UCSD-AML1 (cell line): ENCODE results near the gene FCHSD2.

Source experiments
- DNase-seq: peaks from one replicate; lab custom pipeline; 2025; ENCODE audit not compliant: unreplicated experiment; lab: John Stamatoyannopoulos, UW

FCHSD2 gene

DNA sequence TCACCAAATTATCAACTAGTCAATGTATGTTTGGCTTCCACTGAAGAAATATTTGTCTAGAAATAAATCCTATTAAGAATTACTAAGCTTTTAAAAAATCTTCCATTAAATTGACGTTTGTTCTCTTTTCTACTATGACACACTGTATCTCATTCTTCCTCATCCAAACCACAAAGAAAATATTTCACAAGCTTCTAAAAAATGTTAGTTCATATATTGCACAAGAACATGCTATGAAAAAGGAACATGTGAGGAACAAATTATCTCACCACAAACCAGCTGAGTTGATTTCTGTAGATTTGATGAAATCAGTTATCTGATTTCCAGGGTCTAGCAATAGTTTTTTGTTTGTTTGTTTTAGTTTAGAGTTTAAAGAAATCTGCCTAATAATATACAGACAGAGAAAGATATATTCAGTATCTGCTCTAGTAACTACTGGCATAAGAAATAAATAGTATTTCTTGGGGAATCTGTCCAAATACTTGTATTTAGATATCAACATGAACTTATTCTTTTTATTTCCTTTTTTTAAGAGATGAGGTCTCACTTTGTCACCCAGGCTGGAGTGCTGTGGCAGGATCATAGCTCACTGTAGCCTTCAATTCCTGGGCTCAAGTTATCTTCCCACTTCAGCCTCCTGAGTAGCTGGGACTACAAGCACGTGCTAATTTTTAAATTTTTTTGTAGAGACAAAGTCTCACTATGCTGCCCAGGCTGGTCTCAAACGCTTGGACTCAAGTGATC, 166.2 kb downstream of the FCHSD2 start:
- no peak for DNase-seq

DNA sequence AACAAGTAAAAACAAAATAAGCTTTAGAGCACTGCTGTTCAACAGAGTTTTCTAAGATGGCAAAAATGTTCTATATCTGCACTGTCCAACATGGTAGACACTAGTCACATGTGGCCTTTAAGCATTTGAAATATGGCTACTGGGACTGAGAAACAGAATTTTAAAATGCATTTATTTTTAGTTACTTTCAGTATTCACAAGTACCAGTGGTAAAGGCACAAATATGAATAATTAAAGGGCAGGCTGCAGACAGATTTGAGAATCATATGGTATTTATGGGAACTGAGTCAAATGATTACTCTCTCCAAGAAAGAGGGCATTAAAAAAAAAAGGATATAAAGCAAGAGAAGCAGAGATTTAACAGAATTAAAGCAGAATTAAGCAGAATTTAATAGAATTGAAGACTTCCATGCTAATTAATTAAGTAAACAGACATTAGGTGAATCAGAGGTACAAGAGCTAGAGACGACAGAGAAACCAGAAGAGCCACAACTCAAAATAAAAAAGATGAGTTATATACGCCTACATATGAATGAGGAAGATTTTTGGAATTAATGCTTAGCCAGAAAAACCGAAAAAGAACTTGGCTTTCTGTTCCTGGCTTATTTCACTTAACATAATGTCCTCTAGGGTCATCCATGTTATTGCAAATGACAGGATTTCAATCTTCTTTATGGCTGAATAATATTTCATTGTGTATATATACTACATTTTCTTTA, 167.5 kb downstream of the FCHSD2 start:
- no peak for DNase-seq

DNA sequence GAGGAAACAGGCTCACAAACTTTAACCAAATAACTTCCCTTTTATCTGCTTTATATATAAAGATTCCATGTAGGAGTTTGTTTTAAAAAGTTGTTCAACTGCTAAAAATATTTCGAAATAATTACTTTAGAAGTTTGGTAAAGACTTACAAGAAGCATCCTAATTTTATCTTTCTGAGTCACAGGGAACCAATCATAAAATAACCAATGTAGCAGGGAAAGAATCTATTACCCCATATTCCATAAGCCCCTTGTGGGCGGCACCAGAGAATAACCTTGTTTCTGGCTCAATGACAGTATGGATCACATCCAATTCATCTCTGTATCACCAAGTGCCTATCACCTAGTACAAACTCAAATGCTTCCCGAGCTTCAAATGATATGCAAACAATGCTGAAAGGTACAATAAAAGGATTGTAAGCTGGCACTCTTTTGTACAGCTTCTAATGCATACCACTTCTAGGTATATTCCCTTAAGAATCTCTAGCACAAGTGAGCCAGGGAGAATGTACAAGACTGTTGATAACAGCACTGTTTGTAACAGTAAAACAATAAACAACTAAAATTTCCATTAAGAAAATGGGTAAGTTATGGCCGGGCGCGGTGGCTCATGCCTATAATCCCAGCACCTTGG, 169.5 kb downstream of the FCHSD2 start:
- DNase-seq, result no peak

DNA sequence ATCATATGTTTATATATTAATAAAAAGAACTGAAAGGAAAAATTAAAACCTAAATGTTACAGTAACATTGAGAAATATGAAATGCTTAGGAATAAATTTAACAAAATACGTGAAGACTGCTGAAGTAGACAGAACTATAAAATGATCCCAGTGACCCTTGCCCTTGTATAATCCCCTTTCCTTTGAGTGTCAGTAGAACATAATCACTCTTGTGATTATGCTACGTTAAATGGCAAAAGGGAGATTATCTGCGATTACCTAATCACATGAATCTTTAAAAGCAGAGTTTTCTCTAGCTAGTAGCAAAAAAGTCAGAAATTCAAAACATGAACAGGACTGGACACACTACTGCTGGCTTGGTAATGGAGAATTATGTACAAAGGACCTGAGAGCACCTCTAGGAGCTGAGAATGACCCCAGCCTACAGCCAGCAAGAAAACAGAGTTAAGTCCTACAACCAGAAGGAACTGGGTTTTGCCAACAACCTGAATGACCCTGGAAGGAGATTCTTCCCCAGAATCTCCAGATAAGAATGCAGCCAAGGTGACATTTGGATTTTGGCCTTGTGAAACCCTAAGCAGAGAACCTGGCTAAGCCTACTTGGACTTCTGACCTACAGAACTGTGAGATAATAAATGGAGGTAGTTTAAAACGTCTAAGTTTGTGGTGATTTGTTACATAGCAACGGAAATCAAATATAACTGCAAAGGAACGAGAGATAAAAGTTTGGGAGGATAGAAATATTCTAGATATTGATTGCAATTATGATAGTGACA, 170.7 kb downstream of the FCHSD2 start:
- no peak for DNase-seq

GRCh38 chr11:72970557-72971118, 171.5 kb downstream of the FCHSD2 start:
- DNase-seq, result no peak

- no peak for DNase-seq
Observed at GRCh38 chr11:72969894-72970335, 172.2 kb downstream of the FCHSD2 start.

GRCh38 chr11:72968390-72968789, 173.7 kb downstream of the FCHSD2 start:
- no peak for DNase-seq

DNA sequence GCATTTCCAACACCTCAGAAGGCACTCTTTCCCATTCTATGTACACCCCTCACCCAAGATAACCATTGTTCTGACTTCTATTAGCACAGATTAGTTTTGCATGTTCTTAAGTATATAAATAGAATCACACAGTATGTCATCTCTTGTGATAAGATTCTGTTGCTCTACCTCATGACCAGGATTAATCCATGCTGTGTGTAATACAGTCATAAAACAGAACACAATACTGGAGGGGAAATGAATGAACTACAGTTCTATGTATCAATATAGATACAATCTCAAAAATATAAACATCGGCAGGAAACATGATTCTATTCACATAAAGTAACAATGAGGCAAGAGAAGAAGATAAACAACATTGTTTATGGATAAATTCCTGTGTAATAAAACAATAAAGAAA, 176.4 kb downstream of the FCHSD2 start:
- DNase-seq, result no peak

- no peak for DNase-seq
Observed at GRCh38 chr11:72962717-72963116, 179.4 kb downstream of the FCHSD2 start.

DNA sequence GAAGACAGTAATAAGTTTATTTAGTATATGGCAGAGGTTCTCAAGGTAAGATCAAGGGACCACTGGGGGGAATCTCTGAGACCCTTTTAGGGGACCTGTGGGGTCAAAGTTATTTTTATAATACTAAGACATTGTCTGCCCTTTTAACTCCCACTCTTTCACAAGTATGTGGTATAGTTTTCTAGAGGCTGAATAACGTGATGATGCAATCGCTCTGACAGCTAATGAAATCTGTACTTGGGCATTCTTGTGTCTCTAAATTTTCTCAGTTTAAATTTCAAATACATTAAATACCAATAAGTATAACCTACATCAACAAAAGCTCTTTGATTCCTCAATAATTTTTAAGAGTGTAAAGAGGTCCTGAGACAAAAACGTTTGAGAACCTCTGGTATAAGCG, 180.0 kb downstream of the FCHSD2 start:
- DNase-seq, result no peak

DNA sequence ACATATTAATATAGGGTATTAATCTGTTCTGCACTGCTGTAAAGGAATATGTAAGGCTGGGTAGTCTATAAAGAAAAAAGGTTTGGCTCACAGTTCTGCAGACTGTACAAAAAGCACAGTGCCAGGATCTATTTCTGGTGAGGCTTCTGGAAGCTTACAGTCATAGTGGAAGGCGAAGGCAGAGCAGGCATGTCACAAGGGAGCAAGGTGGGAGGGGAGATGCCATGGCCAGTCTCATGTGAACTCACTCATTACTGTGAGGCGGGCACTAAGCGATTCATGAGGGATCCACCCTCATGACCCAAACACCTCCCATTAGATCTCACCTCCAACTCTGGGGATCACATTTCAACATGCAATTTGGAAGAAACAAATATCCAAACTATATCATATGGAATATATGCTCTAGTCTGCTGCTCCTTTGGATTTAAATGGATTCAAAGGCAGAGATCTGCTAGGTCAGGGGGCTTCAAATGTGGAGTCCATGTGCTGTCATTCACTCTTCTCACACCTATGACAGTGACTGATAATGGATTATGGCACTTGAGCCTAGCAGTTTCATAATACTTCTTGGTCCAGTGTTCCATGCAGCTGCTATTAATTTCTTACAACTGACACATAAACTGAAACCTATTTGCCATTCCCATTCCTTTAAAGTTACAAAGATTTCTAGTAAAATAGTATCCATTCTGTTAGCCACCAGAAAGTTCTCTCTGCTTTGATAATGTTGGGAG, 182.0 kb downstream of the FCHSD2 start:
- DNase-seq, result no peak

GRCh38 chr11:72958791-72959190, 183.3 kb downstream of the FCHSD2 start:
- no peak for DNase-seq

DNA sequence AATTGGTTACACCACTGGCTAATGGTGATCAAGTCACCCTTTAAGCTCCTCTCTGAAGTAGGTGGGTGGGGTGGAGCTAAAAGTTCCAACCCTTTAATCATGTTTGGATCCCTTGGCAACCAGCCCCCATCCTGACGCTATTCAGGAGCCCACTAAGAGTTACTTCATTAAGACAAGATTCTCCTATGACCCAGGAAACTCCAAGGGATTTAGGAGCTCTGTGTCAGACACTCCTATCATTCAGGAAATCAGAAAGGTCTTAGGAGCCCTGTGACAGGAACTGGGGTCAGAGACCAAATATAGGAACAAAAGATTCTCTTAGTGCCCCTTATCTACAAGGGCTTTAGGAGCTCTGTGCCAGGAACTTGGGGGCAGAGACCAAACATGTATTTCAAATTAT, 186.7 kb downstream of the FCHSD2 start:
- no peak for DNase-seq

DNA sequence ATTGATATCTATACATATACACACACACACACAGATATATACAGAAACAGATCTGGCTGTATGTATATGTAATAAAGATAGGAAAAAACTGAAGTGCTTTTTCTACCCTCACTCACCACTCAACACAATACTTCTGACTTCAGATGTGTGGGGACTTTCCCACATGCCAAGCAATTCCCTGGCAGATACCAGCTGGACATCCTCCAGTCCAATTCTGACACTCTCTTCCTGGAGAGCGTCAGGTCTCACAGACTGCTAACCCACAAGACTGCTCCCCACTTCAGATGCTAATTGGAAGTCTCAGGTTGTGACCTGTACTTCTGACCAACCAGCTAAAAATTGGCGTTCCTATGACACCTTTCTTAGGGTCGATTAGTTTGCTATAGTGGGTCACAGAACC, 187.3 kb downstream of the FCHSD2 start:
- DNase-seq, result no peak

GRCh38 chr11:72953637-72954036, 188.5 kb downstream of the FCHSD2 start:
- no peak for DNase-seq

DNA sequence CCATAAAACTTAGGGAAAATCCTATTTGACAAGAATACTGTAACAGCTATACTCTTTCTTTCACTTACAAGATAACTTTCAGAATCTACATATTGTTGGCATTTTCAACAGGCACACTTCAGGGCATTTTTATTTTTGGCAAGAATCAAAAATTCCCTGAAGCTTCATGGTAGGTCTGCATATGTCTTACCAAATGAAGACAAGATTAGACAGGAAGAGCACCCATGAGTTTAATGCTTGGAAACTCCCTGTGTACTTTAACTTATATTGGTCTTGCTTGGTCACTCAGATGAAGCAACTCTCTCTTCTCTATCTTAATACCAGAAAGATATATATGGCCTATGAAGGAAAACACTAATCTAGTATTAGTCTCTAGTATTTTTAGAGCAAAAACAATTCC, 190.2 kb downstream of the FCHSD2 start:
- DNase-seq, result no peak

GRCh38 chr11:72951193-72951592, 190.9 kb downstream of the FCHSD2 start:
- DNase-seq, result no peak

DNA sequence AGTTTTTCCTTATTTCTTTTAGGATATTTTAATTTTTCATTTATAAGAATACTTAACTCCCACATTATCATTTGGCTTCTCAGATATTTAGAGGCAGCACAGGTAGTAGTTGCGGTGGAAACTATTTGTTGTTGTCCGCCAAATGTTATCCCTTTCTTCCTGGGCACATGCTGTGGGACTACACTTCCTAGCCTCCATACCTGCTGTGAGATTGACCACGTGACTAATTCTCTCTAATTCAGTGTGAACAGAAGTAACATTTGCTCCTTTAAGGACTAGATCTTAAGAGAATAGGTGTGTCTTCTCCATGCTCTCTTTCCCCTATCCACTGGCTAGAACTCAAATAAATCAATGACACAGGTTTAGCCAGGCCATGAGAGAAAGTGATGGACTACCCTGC, 191.4 kb downstream of the FCHSD2 start:
- DNase-seq, result no peak

GRCh38 chr11:72947229-72947628, 194.9 kb downstream of the FCHSD2 start:
- no peak for DNase-seq

- DNase-seq, result no peak
Observed at GRCh38 chr11:72943664-72944063, 198.5 kb downstream of the FCHSD2 start.
